NCI-H345 treated with DMSO at 0.1 percent for 48 hours (cell line): Measurements from ENCODE around the gene PRPF6.
A peak's percentile ranks its signal among the peaks of the same experiment; 100 is the strongest.
"Not testable (repeated sequence)": the region's sequence is repeated elsewhere in the genome, so short reads cannot be mapped to it uniquely, and the experiment has no call there.

Experiments used
- DNase-seq: peaks from one replicate; lab custom pipeline; 2025; ENCODE audit not compliant: unreplicated experiment; lab: John Stamatoyannopoulos, UW

Gene PRPF6

GRCh38 chr20:63973160-63973479, 7.8 kb upstream of the PRPF6 start:
- no peak for DNase-seq

- peak; percentile 59 for DNase-seq
These were observed 7.1 kb upstream of the PRPF6 start for GRCh38 chr20:63973636-63974401.

GRCh38 chr20:63974402-63975200, 6.3 kb upstream of the PRPF6 start:
- DNase-seq: peak; percentile 99

- DNase-seq: not testable (repeated sequence)
These were observed 4.4 kb upstream of the PRPF6 start for GRCh38 chr20:63976511-63976910.

GRCh38 chr20:63976980-63977738, 3.8 kb upstream of the PRPF6 start:
- DNase-seq: no peak

GRCh38 chr20:63977739-63978276, 3.1 kb upstream of the PRPF6 start:
- DNase-seq: no peak

- DNase-seq: no peak
These were observed 2.4 kb upstream of the PRPF6 start for GRCh38 chr20:63978319-63979228.

- DNase-seq: no peak
These were observed 1.7 kb upstream of the PRPF6 start for GRCh38 chr20:63979229-63979556.

- peak; percentile 79 for DNase-seq
These were observed 1.2 kb upstream of the PRPF6 start, which contains the start of gene SAMD10 for GRCh38 chr20:63979557-63980316. Gene SAMD10 (minus strand): TSS chr20:63979642. CDS start chr20:63979467, 175 bp downstream.

- no peak for DNase-seq
These were observed 571 bp upstream of the PRPF6 start for GRCh38 chr20:63980317-63980805.

GRCh38 chr20:63982937-63983336, 2.0 kb downstream of the PRPF6 start:
- DNase-seq: no peak

GRCh38 chr20:64000906-64001305, 20.0 kb downstream of the PRPF6 start:
- no peak for DNase-seq

- DNase-seq: no peak
These were observed 20.7 kb downstream of the PRPF6 start for GRCh38 chr20:64001607-64002011.

GRCh38 chr20:64003960-64004725, 23.2 kb downstream of the PRPF6 start:
- DNase-seq: no peak

- no peak for DNase-seq
These were observed 24.5 kb downstream of the PRPF6 start for GRCh38 chr20:64005394-64005793.

- DNase-seq: no peak
These were observed 25.6 kb downstream of the PRPF6 start for GRCh38 chr20:64006490-64006889.

- peak; percentile 24 for DNase-seq
These were observed 26.0 kb downstream of the PRPF6 start for GRCh38 chr20:64006902-64007301.

- DNase-seq: no peak
These were observed 29.0 kb downstream of the PRPF6 start for GRCh38 chr20:64009811-64010387.
